SK-N-MC (cell line): ENCODE measurements around the gene KLHL36.

Experiments used
- EZH2 ChIP-seq: fragments of 200-600 bp; sonication (generic); IDR thresholded peaks from one replicate; pipeline ENCODE4 v1.6.1; 2017; ENCODE audit warnings: antibody characterized with exemption
- FOXP2 ChIP-seq: optimal IDR thresholded peaks from 2 replicates; pipeline ENCODE3; 2011; ENCODE audit warnings: mild to moderate bottlenecking, moderate library complexity; ENCODE audit not compliant: insufficient read depth; ENCODE audit errors: extremely low read length, control extremely low read depth
- POLR2AphosphoS5 ChIP-seq: IDR thresholded peaks from 2 replicates; pipeline ENCODE4 v1.6.1; 2012; ENCODE audit warnings: mild to moderate bottlenecking, low read depth, low read length, borderline replicate concordance

DNA sequence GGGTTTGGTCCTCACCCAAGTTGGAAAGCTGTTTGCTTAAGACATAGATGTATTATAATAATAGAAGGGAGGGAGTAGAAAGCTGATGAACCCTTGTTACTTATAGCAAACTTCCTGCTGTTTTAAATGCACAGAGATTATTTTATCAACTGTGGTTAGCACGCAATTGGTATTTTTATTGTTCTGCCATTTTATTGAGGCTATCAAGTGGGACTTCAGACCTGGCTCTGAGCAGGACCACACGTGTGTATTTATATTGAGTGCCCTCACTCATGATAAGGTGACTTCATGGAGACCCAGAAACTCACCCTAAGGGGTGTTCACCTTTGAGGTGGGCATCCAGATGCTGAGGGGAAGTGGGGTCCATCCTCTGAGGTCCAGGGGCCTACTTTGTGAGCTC lies 17.0 kb downstream of the KLHL36 start:
- TF ChIP-seq POLR2AphosphoS5 (no peak), EZH2 (no peak), FOXP2 (no peak)
